H7 (cell line): ENCODE results near the gene SSH3. TPM values are rescaled to one million over a fixed set of nuclear protein-coding genes. Genes with fewer than 3 reads are reported as not detected.

ENCODE experiments used
- DNase-seq: peaks from one replicate; pipeline ENCODE4 v3.0.0; 2012
- H3K27me3 ChIP-seq: 2 replicates; pipeline ENCODE4 v1.6.0; 2011; ENCODE audit warnings: mild to moderate bottlenecking, low read length; ENCODE audit not compliant: control insufficient read depth, insufficient read depth
- H3K36me3 ChIP-seq: replicated peaks from 2 replicates; pipeline ENCODE4 v1.5.1; 2011; ENCODE audit warnings: low read length; ENCODE audit not compliant: control insufficient read depth, insufficient read depth
- H3K4me3 ChIP-seq: 2 replicates; pipeline ENCODE4 v1.5.1; 2011; ENCODE audit warnings: low read depth, mild to moderate bottlenecking, control low read depth, low read length, moderate library complexity; ENCODE audit not compliant: insufficient read depth
- total RNA-seq: library from RNA; depleted of rRNA; stranded (reverse); fragments of >200 nt; shearing (Covaris generic); gene quantifications from 2 replicates; pipeline ENCODE4 v1.2.3, GENCODE V29; 2014

The SSH3 gene
- total RNA-seq, 1 experiment from 2014 or later, result 30.2 TPM

DNA sequence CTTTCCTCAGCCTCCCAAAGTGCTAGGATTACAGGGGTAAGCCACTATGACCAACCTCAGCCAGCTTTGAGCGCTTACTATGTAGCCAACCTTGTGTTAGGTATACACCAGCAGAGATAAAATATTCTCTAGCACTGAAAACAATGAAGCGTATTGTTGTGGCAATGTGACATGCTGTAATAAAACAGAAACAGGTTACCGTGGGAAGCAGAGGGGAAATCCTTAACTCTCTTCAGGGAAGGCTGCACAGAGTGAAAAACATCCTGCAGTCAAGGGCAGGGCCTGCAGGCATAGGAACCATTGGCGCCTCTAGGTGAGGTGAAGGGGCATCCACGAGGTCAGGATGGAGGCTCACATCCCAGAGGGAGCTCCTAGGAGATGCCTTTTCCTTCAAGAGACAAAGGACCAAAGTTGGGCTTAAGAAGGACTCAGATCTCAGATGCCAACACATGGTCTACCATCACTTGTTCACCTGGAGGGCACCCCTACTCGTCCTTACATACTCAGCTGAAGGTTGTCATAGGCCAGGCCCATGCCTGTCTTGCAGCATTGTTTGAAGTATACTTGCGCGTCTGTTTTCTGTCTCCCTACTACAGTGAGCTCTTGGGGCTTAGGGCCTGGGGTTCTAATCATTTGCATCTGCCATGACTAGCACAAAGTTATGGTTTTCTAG is 42.1 kb downstream of the SSH3 start:
- Histone ChIP-seq H3K27me3 (no peaks in the 10 kb centered on the region), H3K36me3 (no peaks in the 10 kb centered on the region), H3K4me3 (no peak overlapping the region)
- no peak for DNase-seq

DNA sequence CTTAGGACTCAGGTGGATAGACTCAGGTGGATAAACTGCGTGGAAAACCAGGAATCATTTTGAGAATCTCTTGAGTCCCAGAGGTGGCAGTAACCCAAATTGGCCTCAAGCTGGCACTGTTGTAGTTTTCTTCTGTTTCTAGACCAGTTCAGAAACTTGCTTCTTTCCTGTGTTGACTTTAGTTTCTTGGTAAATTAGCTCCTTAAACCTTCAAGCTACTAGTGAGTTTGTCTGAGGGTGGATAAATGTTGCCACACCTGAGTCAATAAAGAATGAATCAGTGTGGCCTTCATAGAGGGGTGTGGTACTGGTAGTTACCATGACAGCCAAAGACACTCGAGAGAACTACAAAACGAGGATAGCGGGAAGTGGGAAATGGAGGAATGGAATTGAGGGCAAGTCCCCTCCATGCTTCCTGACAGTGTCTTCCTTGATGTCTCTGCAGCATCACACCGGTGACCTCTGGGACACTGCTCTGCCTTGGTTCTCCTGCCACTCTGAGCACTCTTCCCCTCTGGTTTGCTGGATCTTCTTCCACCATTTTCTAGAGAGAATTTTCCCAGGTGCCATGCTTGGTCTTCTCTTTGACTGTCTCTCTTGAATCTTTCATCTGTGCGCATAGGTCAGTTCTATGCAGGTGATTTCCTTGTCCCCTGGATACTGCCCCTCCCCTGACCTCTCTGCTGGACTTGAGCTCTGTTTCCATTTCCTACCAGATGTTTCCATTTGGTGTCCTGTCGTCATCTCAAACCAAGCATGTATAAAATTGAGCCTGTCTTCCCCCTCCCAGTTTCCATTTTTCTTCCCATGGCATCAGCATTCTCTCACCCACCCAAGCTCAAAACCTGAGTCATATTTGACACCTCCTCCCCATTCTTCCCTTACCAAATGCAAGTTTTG is 42.8 kb downstream of the SSH3 start:
- DNase-seq, result peak; percentile 57
- no peak overlapping the region for H3K4me3 ChIP-seq

GRCh38 chr11:67347964-67348749 is 44.8 kb downstream of the SSH3 start:
- no peak for DNase-seq
- no peaks in the 10 kb centered on the region for H3K27me3 ChIP-seq
- no peak overlapping the region for H3K4me3 ChIP-seq
- no peaks in the 10 kb centered on the region for H3K36me3 ChIP-seq

More for the DNA sequence above, 42.8 kb downstream of the SSH3 start:
- Histone ChIP-seq H3K36me3 (no peaks in the 10 kb centered on the region), H3K27me3 (no peaks in the 10 kb centered on the region)

- no peaks in the 10 kb centered on the region for H3K36me3 ChIP-seq
- peak; percentile 31 for DNase-seq
- H3K4me3 ChIP-seq, result no peak overlapping the region
- no peaks in the 10 kb centered on the region for H3K27me3 ChIP-seq
Measured at GRCh38 chr11:67349036-67349435, 45.7 kb downstream of the SSH3 start.

GRCh38 chr11:67349457-67349856 is 46.1 kb downstream of the SSH3 start:
- Histone ChIP-seq H3K36me3 (no peaks in the 10 kb centered on the region), H3K4me3 (no peak overlapping the region), H3K27me3 (no peaks in the 10 kb centered on the region)
- no peak for DNase-seq

GRCh38 chr11:67349928-67350465 is 46.7 kb downstream of the SSH3 start:
- DNase-seq, result no peak
- Histone ChIP-seq H3K4me3 (no peak overlapping the region), H3K27me3 (no peaks in the 10 kb centered on the region), H3K36me3 (no peaks in the 10 kb centered on the region)

GRCh38 chr11:67351275-67352005 is 48.1 kb downstream of the SSH3 start:
- H3K4me3 ChIP-seq, result no peak overlapping the region
- H3K27me3 ChIP-seq, result no peaks in the 10 kb centered on the region
- no peaks in the 10 kb centered on the region for H3K36me3 ChIP-seq
- DNase-seq, result peak; percentile 92

DNA sequence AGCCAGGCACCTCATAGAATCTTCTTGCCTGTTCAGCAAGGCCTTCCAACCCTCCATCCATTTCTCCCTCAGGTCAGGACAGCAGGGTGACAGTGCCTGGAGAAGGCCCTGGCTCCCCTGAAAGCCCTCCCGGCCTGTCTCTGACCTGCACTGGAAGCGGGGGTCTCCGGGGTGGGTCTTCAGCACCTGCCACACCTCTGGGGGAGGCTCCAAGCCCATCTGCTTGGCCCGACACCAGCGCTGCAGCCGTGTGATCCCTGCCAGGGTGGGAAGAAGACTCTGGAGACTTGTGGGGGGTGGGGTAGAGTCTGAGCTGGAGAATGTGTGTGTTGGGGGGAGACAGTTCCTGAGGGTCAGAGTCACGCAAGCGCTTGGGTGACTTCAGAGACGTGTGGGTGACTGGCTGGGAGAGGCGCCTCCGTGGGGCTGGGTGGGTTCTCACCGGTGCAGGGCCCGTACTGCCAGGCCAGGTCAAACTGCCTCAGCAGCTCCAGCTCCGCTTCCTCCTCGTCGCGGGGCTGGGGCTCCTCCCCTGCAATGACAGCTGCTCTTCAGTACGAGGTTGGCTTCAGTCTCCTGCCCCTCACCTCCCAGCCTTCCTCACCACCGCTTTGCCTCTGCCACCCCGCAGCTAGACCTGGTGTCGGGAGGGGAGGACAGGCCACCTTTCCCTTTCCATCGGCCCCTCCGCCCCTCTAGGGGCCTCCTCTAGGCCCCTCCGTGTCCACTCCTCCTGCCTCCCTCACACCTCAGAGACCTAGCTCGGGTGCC is 49.4 kb downstream of the SSH3 start:
- Histone ChIP-seq H3K36me3 (no peaks in the 10 kb centered on the region), H3K27me3 (no peaks in the 10 kb centered on the region), H3K4me3 (peak overlapping the region; percentile 77)
- no peak for DNase-seq

- Histone ChIP-seq H3K4me3 (peak within 1 kb of the TSS; percentile 77), H3K27me3 (no peaks in the 10 kb centered on the region; the same call in 1 of the 2 replicates), H3K36me3 (no peaks in the 10 kb centered on the region)
- DNase-seq, result peak; percentile 99
Measured at GRCh38 chr11:67353317-67354074, 50.2 kb downstream of the SSH3 start, which contains the start of gene POLD4. Gene POLD4 (minus strand): TSS chr11:67353546. CDS start chr11:67353399, 147 bp downstream.

- H3K4me3 ChIP-seq, result peak overlapping the region; percentile 40
- no peaks in the 10 kb centered on the region; the same call in 1 of the 2 replicates for H3K27me3 ChIP-seq
- H3K36me3 ChIP-seq, result no peaks in the 10 kb centered on the region
- DNase-seq, result peak; percentile 46
Measured at GRCh38 chr11:67354075-67355022, 51.0 kb downstream of the SSH3 start.

GRCh38 chr11:67355023-67355793 is 51.9 kb downstream of the SSH3 start:
- no peak overlapping the region for H3K4me3 ChIP-seq
- no peaks in the 10 kb centered on the region for H3K36me3 ChIP-seq
- H3K27me3 ChIP-seq, result no peaks in the 10 kb centered on the region; the same call in 1 of the 2 replicates
- DNase-seq, result peak; percentile 32
